ENCODE results near the gene PAGE1.

- TF ChIP-seq CTCF (IDR thresholded peaks at IDR 0.05) (no peak), EZH2 (IDR thresholded peaks at IDR 0.05; ENCODE audit: borderline replicate concordance, insufficient read depth, low read depth, low read length, poor library complexity, severe bottlenecking) (no peak)
Measured at GRCh38 chrX:49704691-49705404, 9.1 kb upstream of the PAGE1 start.

All from B cell (primary cell).